Panc1 (cell line): ENCODE data around the gene P2RX1.

ENCODE experiments used
- CTCF ChIP-seq: fragments of 450-650 bp; IDR thresholded peaks from 2 replicates; pipeline ENCODE4 v1.5.1; 2017; ENCODE audit warnings: mild to moderate bottlenecking
- POLR2AphosphoS5 ChIP-seq: IDR thresholded peaks from 2 replicates; pipeline ENCODE4 v1.6.1; 2012; ENCODE audit warnings: mild to moderate bottlenecking, low read depth, low read length, moderate library complexity
- REST ChIP-seq, 2 experiments: IDR thresholded peaks; 2 replicates each; pipeline ENCODE4 v1.6.1; 2011 to 2012; ENCODE audit warnings: low read depth in 2 of 2, control low read depth in 1 of 2, low read length in 1 of 2, mild to moderate bottlenecking in 1 of 2, moderate library complexity in 1 of 2; ENCODE audit not compliant: insufficient read depth in 1 of 2
- SIN3A ChIP-seq: IDR thresholded peaks from 2 replicates; pipeline ENCODE4 v1.6.1; 2012; ENCODE audit warnings: low read depth, mild to moderate bottlenecking, low read length, moderate library complexity, borderline replicate concordance; ENCODE audit not compliant: insufficient read depth
- TCF7L2 ChIP-seq: IDR thresholded peaks from 2 replicates; pipeline ENCODE4 v1.6.1; 2011; ENCODE audit warnings: mild to moderate bottlenecking, low read depth, low read length, inconsistent platforms

GRCh38 chr17:3959295-3959899, 43.1 kb upstream of the P2RX1 start:
- no peak for TF ChIP-seq CTCF
- no peak for TF ChIP-seq TCF7L2
- no peak for TF ChIP-seq POLR2AphosphoS5
- no peak for TF ChIP-seq REST (IDR thresholded peaks at IDR 0.05; ENCODE audit: insufficient read depth in 1 of 2, low read depth in 2 of 2, low read length in 1 of 2)
- TF ChIP-seq SIN3A, result no peak
